ENCODE data around the gene CREB5. TPM values are rescaled to one million over a fixed set of nuclear protein-coding genes. Genes with fewer than 3 reads are reported as not detected.

The CREB5 gene
- total and polyA plus RNA-seq, 2 of the 8 experiments (the other 6 are each of a cell fraction or from before 2014, with no cell fraction given), result 2.4 to 2.7 TPM

DNA sequence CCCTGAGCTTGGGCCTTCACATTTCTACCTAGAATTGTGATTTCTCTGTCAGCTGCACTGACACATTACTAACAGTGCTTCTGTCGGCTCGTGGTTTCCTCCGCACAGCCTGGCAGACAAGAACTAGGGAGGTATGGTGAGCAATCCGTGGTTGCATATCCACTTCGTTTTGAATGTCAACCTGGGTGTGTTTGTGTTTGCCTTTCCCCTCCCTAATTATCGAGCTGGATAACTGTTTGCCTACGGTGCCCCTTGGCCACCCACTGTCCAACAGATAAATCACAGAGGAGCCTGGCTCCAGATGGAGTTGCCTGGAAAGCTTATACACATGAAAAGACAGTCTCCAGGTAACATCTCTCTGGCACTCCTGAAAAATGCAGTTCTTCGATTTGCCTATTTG is 317.0 kb downstream of the CREB5 start:
- Histone ChIP-seq H2AK5ac (ENCODE audit: low read depth, low read length) (no peak overlapping the region), H3K79me1 (ENCODE audit: low read depth, low read length) (no peaks in the 10 kb centered on the region), H4K5ac (ENCODE audit: insufficient read length, low read depth, low read length) (no peak overlapping the region), H3K56ac (replicated peaks; ENCODE audit: insufficient read length, low read depth, low read length) (no peak overlapping the region), H3K27ac (ENCODE audit: low read depth, low read length) (no peak overlapping the region), H4K91ac (replicated peaks; ENCODE audit: insufficient read length, low read length) (no peak overlapping the region), H3K79me2 (ENCODE audit: control insufficient read depth in 1 of 2, insufficient read depth in 2 of 2, low read length in 2 of 2) (no peaks in the 10 kb centered on the region), H3K36me3 (ENCODE audit: control insufficient read depth in 2 of 4, insufficient read depth in 4 of 4, low read length in 3 of 4) (no peaks in the 10 kb centered on the region), H3K9me3 (ENCODE audit: insufficient read depth in 2 of 2, low read depth in 1 of 2, low read length in 1 of 2) (no peaks in the 10 kb centered on the region), H4K8ac (ENCODE audit: extremely low read depth, insufficient read depth, low read length) (no peak overlapping the region), H3K23ac (ENCODE audit: insufficient read length) (no peak overlapping the region), H2BK15ac (ENCODE audit: low read length) (no peak overlapping the region), H2AFZ (ENCODE audit: low read length) (no peak overlapping the region), H3K18ac (ENCODE audit: extremely low read depth, low read length) (no peak overlapping the region), H3K9ac (replicated peaks in 1 of 4; ENCODE audit: extremely low read depth in 1 of 4, low read depth in 3 of 4, low read length in 3 of 4) (no peak overlapping the region), H3K4ac (replicated peaks; ENCODE audit: insufficient read length, low read depth, low read length) (no peak overlapping the region), H3K4me2 (ENCODE audit: insufficient read depth in 1 of 2, low read depth in 2 of 2, low read length in 2 of 2) (no peak overlapping the region), H3K14ac (ENCODE audit: insufficient read length) (no peak overlapping the region), H2BK120ac (replicated peaks; ENCODE audit: low read depth, low read length) (no peak overlapping the region), H4K20me1 (replicated peaks in 1 of 2; ENCODE audit: control insufficient read depth in 1 of 2, insufficient read depth in 2 of 2, low read length in 2 of 2) (no peaks in the 10 kb centered on the region), H2BK12ac (ENCODE audit: low read depth, low read length) (no peak overlapping the region), H2BK5ac (ENCODE audit: low read depth, low read length) (no peak overlapping the region), H2BK20ac (ENCODE audit: low read length) (no peak overlapping the region), H3K23me2 (ENCODE audit: low read depth, low read length) (no peaks in the 10 kb centered on the region), H3K4me3 (ENCODE audit: extremely low read depth in 1 of 4, insufficient read depth in 2 of 4, low read depth in 3 of 4, low read length in 4 of 4) (no peak overlapping the region), H3K4me1 (replicated peaks in 1 of 4; ENCODE audit: control insufficient read depth in 3 of 4, insufficient read depth in 4 of 4, low read length in 3 of 4) (0 out of 7 replicates have a peak, but pooled peaks cover 0 to 2% (median 0%) of the 10 kb centered on the region in 4 experiments), H3K27me3 (replicated peaks in 1 of 4; ENCODE audit: control insufficient read depth in 3 of 4, extremely low read depth in 1 of 4, insufficient read depth in 3 of 4, low read length in 3 of 4) (no peaks in the 10 kb centered on the region)
- no peak for FAIRE-seq
- ChIA-PET CTCF (ENCODE audit: partially characterized antibody) (interaction anchor here (0.5 to 1.8 kb wide), 3 partner anchors 17 to 287 kb away, joined by 3 to 6 read pairs (median 5); no protein-coding TSS in a partner anchor), POLR2A (ENCODE audit: partially characterized antibody) (no interaction called here)
- DNase-seq (ENCODE audit: low read depth in 1 of 2, low spot score in 2 of 2), result no peak
- 86% methylated on average over 8 of the region's 8 CpGs; no CpG with 5 or more reads in 1 of the 2 experiments for WGBS, 2 experiments (ENCODE audit: extremely low coverage in 1 of 2, insufficient coverage in 1 of 2, insufficient read length in 1 of 2, insufficient replicate concordance in 2 of 2, low coverage in 1 of 2, low lambda C conversion rate in 2 of 2, missing lambda C conversion rate in 1 of 2)
- TF ChIP-seq CREB1 (IDR thresholded peaks at IDR 0.05) (no peak), EZH2 (IDR thresholded peaks at IDR 0.05; ENCODE audit: low read depth, low read length, severe bottlenecking) (no peak), BCL11A (IDR thresholded peaks at IDR 0.05; ENCODE audit: low read depth in 2 of 2, low read length in 2 of 2) (no peak), SP1 (IDR thresholded peaks at IDR 0.05; ENCODE audit: low read depth, low read length) (no peak), ASH2L (IDR thresholded peaks at IDR 0.05; ENCODE audit: low read length) (no peak), BACH1 (IDR thresholded peaks at IDR 0.05; ENCODE audit: low read length) (no peak), NRF1 (IDR thresholded peaks at IDR 0.05; ENCODE audit: low read depth, low read length) (no peak)
